ENCODE measurements around the gene ATP11B.

DNA sequence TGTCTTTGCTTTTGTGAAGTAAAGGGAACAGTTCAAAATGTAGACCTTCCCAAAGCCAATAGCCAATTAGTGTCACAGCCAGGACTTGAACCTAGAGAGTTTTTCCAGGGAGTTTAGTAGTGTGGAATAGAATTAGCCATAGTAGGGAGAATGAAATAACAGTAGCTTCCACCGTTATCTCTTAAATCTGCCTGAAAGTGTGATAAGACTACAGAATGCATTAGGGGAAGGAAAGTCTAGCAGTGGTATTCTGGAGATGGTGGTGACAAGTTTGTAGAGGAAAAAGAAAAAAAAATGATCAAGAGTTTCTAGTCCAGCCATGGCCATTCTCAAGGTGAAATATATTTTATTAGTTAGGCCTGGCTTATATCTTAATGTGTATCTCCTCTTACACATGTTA lies 13.8 kb downstream of the ATP11B start:
- TF ChIP-seq CTCF (IDR thresholded peaks at IDR 0.05) (no peak), EP300 (IDR thresholded peaks at IDR 0.05) (no peak), POLR2AphosphoS5 (IDR thresholded peaks at IDR 0.05) (no peak)
